ENCODE results near the gene PCK1. TPM values are rescaled to one million over a fixed set of nuclear protein-coding genes. Genes with fewer than 3 reads are reported as not detected.

PCK1 gene
- total and polyA plus RNA-seq, 2 of the 13 experiments (the other 11 are each of a cell fraction or from before 2014, with no cell fraction given): 6.5 to 12.6 TPM

DNA sequence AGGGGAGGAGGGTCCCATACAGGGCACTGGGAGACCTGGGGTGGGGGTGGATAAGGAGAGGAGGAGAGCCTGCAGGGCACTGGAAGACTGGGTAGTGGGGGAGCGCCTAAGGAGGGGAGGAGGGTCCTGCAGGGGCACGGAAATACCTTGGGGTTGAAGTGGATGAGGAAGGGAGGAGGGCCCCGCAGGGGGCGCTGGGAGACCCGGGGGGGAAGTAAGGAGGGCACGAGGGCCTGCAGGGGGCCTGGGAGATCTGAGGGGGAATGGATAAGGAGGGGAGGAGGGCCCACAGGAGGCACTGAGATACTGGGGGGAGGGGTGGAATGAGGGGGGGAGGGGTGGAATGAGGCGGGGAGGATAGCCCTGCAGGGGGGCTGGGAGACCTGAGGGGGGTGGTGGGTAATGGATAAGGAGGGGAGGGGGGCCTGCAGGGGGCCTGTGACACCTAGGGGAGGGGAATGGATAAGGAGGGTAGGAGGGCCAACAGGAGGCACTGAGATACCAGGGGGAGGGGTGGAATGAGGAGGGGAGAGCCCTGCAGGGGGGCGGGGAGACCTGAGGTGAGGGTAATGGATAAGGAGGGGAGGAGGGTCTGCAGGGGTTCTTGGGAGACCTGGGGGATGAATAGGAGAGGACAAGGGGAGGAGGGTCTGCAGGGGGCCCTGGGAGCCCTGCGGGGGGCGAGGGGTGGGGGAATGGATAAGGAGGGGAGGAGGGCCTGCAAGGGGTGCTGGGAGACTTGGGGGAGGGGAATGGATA is 35.4 kb upstream of the PCK1 start:
- no TSS peak for BruUV-seq (replicated peaks)
- no peaks in the 10 kb centered on the region for H3K79me2 ChIP-seq (ENCODE audit: insufficient read depth, low read length)
- no peak for FAIRE-seq
- no peak overlapping the region for H3K4me2 ChIP-seq (ENCODE audit: low read depth, low read length)
- H3K9ac ChIP-seq (ENCODE audit: insufficient read depth, low read depth, low read length): no peak overlapping the region
- H3K4me3 ChIP-seq (replicated peaks in 1 of 3; ENCODE audit: insufficient read depth in 1 of 3, low read depth in 2 of 3, low read length in 3 of 3): no peak overlapping the region
- TF ChIP-seq BHLHE40 (IDR thresholded peaks at IDR 0.05; ENCODE audit: low read length) (no peak), XBP1 (CRISPR knock-in tag; IDR thresholded peaks at IDR 0.05) (no peak), ZNF749 (CRISPR knock-in tag; IDR thresholded peaks at IDR 0.05; ENCODE audit: borderline replicate concordance) (no peak), TCF7 (IDR thresholded peaks at IDR 0.05; ENCODE audit: low read depth) (no peak), ZNF629 (CRISPR knock-in tag; conservative IDR thresholded peaks at IDR 0.05) (no peak), ZNF441 (CRISPR knock-in tag; IDR thresholded peaks at IDR 0.05; ENCODE audit: borderline replicate concordance) (no peak), AGO2 (optimal IDR thresholded peaks at IDR 0.05; ENCODE audit: low read depth, low read length) (no peak), U2AF1 (optimal IDR thresholded peaks at IDR 0.05; ENCODE audit: low read depth, low read length) (no peak), ZFY (CRISPR knock-in tag; IDR thresholded peaks at IDR 0.05) (no peak), ZNF614 (CRISPR knock-in tag; IDR thresholded peaks at IDR 0.05; ENCODE audit: borderline replicate concordance) (no peak), POGZ (CRISPR knock-in tag; IDR thresholded peaks at IDR 0.05) (no peak)
- TF ChIP-seq, protein P1, sequence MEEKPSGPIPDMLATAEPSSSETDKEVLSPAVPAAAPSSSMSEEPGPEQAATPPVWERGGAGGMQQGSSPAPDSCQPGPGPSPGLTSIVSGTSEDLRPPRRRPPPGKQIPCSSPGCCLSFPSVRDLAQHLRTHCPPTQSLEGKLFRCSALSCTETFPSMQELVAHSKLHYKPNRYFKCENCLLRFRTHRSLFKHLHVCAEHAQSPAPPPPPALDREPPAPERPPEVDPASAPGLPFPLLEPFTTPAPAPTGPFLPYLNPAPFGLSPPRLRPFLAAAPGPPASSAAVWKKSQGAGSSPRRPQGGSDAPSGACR (CRISPR knock-in tag; IDR thresholded peaks at IDR 0.05): no peak
- TF ChIP-seq, protein P2, sequence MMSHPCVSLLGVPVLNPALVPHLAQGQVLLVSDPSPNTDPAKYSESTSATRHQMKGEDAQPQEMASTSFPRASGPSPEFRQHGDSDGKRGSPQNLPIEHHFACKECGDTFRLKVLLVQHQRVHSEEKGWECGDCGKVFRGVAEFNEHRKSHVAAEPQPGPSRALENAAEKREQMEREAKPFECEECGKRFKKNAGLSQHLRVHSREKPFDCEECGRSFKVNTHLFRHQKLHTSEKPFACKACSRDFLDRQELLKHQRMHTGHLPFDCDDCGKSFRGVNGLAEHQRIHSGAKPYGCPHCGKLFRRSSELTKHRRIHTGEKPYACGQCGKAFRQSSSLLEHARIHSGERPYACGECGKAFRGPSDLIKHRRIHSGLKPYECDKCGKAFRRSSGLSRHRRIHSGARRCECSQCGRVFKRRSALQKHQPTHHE (CRISPR knock-in tag; IDR thresholded peaks at IDR 0.05; ENCODE audit: borderline replicate concordance): no peak
- TF ChIP-seq, protein P3, sequence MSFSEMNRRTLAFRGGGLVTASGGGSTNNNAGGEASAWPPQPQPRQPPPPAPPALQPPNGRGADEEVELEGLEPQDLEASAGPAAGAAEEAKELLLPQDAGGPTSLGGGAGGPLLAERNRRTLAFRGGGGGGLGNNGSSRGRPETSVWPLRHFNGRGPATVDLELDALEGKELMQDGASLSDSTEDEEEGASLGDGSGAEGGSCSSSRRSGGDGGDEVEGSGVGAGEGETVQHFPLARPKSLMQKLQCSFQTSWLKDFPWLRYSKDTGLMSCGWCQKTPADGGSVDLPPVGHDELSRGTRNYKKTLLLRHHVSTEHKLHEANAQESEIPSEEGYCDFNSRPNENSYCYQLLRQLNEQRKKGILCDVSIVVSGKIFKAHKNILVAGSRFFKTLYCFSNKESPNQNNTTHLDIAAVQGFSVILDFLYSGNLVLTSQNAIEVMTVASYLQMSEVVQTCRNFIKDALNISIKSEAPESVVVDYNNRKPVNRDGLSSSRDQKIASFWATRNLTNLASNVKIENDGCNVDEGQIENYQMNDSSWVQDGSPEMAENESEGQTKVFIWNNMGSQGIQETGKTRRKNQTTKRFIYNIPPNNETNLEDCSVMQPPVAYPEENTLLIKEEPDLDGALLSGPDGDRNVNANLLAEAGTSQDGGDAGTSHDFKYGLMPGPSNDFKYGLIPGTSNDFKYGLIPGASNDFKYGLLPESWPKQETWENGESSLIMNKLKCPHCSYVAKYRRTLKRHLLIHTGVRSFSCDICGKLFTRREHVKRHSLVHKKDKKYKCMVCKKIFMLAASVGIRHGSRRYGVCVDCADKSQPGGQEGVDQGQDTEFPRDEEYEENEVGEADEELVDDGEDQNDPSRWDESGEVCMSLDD (CRISPR knock-in tag; IDR thresholded peaks at IDR 0.05; ENCODE audit: borderline replicate concordance): no peak
- intact Hi-C loops (cut with micrococcal nuclease; ENCODE audit: unreplicated experiment) (no loop called here), in situ Hi-C loops (cut with HindIII; ENCODE audit: extremely low pct_ligation_motif_present, low pct_unique_long_range_greater_than_20kb) (no loop called here)
- no peak overlapping the region for H2AFZ ChIP-seq (ENCODE audit: low read length)
- H3K9me3 ChIP-seq (ENCODE audit: low read length): no peaks in the 10 kb centered on the region
- WGBS (ENCODE audit: low lambda C conversion rate): 70% methylated on average over 10 of the region's 10 CpGs
- DNase-seq (ENCODE audit: low spot score): no peak
- CTCF ChIA-PET (ENCODE audit: low intra/inter-chr PET ratio, low total read pairs): interaction anchor here (1.3 to 5.7 kb wide), 4 partner anchors 11 to 68 kb away, joined by 6 to 140 read pairs (median 16); no protein-coding TSS in a partner anchor
- H3K27ac ChIP-seq (ENCODE audit: extremely low read length, insufficient read depth, low read length): no peak overlapping the region
- peaks cover 2 to 29% of the 10 kb centered on the region in 2 experiments; a peak in 2 of 5 replicates for H3K27me3 ChIP-seq (ENCODE audit: control insufficient read depth in 1 of 2, insufficient read depth in 2 of 2, low read length in 2 of 2)
- POLR2A ChIA-PET: no interaction called here
- H3K4me1 ChIP-seq (ENCODE audit: insufficient read depth, low read length): peaks cover 46% of the 10 kb centered on the region
- H4K20me1 ChIP-seq (ENCODE audit: insufficient read depth, low read length): no peaks in the 10 kb centered on the region
- H3K36me3 ChIP-seq (replicated peaks in 1 of 2; ENCODE audit: control insufficient read depth in 1 of 2, insufficient read depth in 2 of 2, low read length in 2 of 2): no peaks in the 10 kb centered on the region
- no peak for ATAC-seq
